GM19240 (cell line): ENCODE data around the gene STAG2.

ENCODE experiments used
- DNase-seq: peaks from one replicate; pipeline ENCODE4 v3.0.0; 2011; ENCODE audit warnings: low spot score; ENCODE audit not compliant: insufficient read length

STAG2 gene

DNA sequence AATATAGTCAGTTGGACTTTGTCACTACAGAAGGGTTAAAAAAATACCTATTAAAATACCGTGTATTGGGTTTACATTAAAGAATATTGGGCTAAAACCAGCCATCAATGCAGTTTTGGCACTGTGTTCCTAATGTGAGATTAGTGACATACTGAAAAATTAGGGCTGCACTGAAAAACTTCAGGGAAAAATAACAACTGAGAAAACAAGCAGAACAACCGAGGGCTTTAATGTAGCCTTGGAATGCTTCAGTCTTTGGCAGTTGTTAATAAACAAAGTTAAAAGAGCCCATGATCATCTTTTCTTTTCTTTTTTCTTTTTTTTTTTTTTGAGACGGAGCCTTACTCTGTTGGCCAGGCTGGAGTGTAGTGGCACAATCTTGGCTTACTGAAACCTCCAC, 12.4 kb downstream of the STAG2 start:
- no peak for DNase-seq

DNA sequence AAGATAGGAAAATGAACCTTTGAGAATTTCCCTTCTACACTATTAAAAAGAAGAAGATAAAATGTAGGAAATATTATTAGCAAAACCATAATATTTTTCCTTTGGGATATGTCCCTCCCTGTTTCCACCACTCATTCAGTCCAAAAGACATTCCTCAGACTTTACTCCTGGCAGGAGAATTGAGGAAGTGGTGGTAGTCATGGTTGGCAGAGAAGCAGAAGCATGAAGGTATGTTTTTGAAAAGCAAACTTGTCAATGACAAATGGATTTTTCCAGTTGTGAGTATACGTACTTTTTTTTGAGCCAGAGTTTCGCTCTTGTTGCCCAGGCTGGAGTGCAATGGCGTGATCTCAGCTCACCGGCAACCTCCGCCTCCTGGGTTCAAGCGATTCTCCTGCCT, 13.7 kb downstream of the STAG2 start:
- no peak for DNase-seq

DNA sequence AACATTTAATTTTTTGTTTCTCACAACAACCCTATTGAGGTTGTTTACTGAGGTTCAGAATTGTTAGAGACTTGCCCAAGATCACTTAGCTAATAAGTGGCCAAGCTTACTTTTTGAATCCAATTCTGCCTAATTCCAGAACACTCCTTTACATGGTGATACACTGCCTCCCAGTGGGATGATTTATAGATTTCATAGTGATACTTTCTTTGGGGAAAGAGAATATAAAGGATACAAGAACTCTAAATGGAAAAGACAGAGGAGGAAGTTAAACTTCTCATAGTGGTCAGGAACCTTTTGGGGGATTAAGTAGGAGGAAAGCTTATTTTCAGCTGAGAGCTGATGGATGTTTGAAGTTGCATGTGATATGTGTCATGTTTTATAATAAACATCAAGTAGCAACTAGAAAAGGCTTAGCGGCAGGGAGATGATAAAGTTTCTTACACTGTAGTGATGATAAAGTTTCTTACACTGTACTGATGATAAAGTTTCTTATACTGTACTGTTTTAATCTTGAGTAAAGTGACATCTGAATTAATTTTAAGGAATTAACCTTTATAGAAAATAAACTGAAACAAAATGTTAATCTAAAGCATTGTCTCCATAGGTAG, 15.3 kb downstream of the STAG2 start:
- DNase-seq, result no peak

DNA sequence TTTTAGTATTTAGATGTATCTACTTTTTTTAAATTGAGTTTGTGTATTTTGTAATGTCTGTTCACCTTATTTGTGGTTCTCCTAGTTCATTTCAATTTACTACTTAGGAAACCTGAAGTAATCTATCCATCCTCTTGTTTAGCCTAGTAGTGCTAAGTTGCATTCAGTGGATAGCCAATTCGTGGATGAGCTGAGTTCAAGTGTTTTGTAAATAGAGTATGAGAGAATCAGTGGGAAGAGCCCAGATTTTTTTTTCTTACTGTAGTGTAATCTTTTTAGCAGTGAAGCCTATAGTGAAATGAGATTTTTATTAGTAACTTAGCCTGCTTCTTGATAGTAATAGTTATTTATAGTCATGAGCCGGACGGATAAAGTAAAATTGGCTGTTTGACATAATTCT, 21.7 kb downstream of the STAG2 start:
- no peak for DNase-seq

DNA sequence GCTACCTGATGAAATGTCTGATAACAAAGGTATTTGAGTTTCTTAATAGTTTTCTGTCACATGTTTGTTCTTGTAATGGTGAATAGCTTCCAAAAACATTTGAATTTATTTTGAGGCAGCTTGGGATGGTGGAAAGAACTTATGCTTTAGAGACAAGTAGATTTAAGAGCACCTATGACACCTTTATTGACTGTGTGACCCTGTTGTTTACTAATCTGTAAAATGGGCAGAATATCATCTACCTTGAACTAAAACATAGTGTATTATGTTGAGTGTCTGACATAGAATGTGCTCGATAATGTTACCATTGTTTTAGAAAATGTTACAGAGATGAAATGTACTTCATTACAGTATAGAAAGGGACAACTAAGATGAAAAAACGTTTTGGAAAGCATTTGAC, 24.9 kb downstream of the STAG2 start:
- DNase-seq, result no peak

DNA sequence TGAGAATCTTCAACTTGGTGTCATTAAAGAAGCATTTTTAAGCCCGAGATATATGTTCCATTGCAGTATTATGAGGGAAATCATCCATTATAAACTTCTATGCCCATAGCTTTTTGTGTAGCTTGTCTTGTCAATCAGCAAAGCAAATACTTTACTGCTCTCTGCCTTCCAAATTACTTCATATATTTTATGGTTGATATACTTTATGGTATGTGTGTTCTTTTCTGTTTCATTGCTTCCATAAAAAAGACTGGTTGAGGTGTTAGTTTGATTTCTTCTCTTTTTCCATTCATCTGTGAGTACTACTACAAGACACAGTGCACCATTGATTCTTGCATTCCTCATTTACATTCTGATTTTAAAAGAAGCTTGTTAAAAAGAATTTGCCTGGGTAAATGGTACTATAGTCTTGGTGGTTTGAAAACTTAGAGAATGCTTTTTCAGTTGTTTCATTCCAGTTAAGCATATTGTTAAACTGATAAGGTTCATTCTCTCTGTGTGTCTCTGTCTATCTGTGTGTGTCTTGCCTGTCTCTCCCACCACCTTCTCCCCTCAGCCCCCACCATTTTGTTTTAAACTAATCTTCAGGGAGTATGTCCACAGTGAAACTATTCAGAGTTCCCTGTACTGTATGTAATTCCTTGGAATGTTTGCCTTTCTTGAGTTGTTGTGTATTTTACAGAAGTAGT, 27.1 kb downstream of the STAG2 start:
- DNase-seq, result no peak

GRCh38 chrX:123989235-123989634, 27.7 kb downstream of the STAG2 start:
- no peak for DNase-seq

DNA sequence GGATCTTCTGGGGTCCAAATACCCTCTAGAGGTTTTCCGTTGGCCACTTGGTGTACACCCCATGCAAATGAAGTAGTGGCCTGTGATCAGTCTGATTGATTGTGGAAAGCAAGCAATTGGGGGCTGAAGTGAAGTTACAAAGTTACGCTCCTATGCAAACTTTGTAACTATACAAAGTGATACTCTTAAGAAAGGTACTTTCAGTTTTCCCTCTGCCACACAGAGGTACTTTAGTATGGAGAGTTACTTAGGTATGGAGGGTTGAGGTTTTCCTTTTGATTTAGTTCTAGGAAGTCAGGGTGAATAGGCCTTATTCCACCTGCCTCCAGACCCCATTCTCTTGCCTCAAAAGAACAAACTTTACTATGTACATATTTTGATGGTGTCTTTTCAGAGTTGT, 28.7 kb downstream of the STAG2 start:
- DNase-seq, result no peak

- no peak for DNase-seq
Observed at GRCh38 chrX:123990602-123991001, 29.1 kb downstream of the STAG2 start.

- no peak for DNase-seq
Observed at GRCh38 chrX:123993326-123993725, 31.8 kb downstream of the STAG2 start.

GRCh38 chrX:123993904-123994635, 32.6 kb downstream of the STAG2 start:
- no peak for DNase-seq

DNA sequence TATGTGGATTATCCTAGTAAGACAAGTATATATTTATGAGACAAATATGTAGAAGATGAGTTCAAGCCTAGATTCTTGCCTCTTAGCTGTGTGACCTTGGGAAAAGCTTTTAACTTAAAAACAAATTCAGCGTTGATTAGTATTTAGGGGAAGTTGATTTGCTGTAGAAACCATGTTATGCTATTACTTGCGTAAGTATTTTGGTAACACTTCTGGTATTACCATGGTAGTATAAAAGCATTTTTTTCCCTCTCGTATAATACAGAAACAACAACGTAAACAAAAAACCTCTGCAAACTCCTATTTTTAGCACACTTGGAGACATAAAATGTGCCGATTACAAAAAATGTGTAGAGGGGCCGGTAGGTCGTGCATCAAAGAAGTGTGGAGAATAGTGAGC, 33.2 kb downstream of the STAG2 start:
- DNase-seq, result no peak

- no peak for DNase-seq
Observed at GRCh38 chrX:124001581-124001980, 40.1 kb downstream of the STAG2 start.

- DNase-seq, result no peak
Observed at GRCh38 chrX:124005228-124005627, 43.7 kb downstream of the STAG2 start.

DNA sequence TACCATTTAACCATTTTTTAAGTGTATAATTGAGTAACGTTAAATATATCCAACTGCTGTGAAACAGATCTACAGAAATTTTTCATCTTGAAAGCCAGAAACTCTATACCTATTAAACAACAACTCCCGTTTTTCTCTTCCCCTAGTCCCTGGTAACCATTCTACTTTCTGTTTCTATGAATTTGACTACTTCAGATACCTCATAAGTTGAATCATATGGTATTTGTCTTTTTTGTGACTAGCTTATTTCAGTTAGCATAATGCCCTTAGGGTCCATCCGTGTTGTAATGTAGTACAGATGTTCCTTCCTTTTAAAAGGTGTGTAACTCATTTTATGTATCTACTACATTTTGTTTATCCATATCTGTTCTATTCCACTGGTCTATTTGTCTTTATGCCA, 48.7 kb downstream of the STAG2 start:
- no peak for DNase-seq

GRCh38 chrX:124010566-124010965, 49.1 kb downstream of the STAG2 start:
- DNase-seq, result no peak

DNA sequence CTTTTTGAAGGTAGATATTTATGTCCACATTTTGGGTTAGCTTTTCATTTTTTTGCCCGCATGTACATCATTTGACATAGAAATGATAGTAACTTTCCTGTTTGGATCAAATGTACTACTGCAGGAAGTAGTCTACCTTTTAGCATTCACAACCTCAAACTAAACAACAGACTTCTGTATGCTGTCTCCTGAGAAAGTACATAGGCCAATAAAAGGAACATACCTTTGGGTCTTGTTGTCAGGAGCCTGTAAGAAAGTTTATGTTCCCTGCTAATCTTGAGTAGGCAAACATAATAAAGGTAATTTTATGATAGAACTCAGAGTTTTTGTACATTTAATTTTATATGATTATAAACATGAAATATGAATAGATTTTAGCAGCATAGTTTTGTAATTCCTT, 54.2 kb downstream of the STAG2 start:
- no peak for DNase-seq

DNA sequence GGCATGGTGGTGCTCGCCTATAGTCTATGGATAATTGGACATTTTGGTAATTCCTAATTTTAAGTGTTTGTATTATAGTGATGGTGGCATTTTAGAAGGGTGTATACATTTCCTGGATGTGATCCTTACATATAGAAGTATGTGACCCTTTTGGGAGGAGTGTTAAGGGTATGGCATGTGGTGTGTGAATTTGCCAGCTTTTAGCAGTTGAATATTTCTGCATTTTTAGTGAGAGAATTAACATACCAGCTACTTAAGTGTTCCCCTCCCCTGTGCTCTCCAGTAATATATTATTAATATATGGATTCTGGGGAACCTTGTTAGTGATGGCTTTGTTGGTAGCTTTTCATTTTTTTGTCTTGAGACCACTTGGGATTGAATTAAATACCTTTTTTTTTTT, 55.3 kb downstream of the STAG2 start:
- DNase-seq, result no peak

DNA sequence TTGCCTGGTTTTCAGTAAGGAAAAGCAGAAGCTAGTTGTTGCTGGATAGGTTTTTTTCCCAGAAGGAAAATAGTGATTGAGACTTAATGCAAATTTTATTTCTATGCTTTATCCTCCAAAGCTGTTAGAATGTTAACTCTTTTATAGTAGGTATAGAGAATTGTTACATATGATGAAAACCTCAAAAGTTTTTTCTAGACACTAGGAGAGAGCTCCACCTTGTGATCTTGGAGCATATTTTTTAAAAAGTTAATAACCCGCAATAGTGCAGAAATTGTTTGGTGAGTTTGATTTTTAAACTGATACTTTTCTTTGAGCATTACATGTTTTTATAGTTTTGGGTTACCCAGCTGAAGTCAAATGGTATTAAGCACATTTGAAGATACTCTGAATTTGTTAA, 56.5 kb downstream of the STAG2 start:
- no peak for DNase-seq

- DNase-seq, result no peak
Observed at GRCh38 chrX:124023838-124024238, 62.3 kb downstream of the STAG2 start.

GRCh38 chrX:124026529-124026928, 65.0 kb downstream of the STAG2 start:
- no peak for DNase-seq

DNA sequence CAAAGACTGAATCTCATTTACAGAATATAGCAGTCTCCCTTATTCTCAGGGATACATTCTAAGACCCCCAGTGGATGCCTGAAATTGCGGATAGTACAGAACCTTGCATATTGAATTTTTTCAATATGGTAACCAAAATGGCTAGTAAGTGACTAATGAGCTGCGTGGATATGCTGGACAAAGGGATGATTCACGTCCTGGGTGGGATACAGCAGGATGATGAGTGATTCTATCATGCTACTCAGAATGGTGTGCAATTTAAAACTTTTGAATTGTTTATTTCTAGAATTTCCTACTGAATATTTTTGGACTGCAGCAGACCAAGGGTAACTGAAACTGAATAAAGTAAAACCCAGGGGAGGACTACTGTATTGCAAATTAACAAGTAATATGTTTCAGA, 66.7 kb downstream of the STAG2 start:
- DNase-seq, result no peak

DNA sequence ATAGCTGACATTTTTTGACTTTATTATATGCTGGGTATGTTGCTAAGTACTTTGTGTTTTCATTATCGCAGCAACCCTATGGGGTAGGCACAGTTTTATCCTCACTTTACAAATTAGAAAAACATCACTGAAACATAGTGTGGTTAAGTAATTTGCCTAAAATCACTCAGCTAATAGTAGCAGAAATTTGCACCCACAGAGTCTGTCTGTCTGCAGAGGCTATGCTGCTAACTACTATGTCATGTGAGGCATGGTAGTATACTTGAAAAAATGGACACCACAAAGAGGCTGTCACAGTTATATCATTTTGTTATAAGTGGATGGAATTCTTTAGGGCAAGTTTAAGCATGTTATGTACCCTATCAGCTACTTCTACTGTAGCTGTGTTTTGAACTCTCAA, 69.0 kb downstream of the STAG2 start:
- no peak for DNase-seq
